Measurements from ENCODE around the gene RUFY1.
"Not testable (repeated sequence)": the region's sequence is repeated elsewhere in the genome, so short reads cannot be mapped to it uniquely, and the experiment has no call there.

DNA sequence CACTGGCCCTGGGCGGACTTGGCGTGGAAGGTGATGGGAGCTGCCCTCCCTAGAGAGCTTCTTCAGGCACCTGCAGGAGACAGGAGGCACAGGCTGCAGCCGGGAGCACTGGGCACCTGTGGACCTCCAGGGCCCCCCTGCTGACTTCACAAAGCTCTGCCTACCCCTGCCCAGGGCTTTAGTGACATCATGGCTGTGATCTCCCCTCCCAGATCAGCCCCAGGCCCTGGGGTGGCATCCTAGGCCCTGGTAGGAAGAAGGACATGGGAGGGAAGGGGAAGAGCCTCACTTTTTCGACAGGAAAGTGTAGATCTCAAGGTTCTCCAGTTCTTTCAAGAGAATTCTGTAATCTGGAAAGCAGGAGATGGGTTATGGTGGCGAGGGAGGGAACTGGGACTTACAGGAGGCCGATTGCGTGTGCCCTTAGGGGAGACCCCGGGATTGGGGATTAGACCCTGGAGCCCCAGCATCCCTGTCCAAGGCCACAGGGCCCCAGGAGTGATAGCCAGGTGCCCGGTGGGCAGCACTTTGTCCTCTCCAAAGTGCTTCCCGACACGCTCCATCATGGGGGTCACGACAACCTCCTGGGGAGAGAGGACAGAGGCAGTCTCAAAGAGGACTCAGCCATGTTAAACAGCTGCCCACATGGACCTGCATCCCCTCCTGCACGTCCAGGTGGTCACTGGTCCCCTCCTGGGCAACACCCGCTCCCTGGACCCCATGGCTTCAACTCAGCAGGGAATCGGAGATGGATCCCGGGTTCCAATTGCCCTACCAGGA lies 93.0 kb downstream of the RUFY1 start:
- TF ChIP-seq, protein P1, sequence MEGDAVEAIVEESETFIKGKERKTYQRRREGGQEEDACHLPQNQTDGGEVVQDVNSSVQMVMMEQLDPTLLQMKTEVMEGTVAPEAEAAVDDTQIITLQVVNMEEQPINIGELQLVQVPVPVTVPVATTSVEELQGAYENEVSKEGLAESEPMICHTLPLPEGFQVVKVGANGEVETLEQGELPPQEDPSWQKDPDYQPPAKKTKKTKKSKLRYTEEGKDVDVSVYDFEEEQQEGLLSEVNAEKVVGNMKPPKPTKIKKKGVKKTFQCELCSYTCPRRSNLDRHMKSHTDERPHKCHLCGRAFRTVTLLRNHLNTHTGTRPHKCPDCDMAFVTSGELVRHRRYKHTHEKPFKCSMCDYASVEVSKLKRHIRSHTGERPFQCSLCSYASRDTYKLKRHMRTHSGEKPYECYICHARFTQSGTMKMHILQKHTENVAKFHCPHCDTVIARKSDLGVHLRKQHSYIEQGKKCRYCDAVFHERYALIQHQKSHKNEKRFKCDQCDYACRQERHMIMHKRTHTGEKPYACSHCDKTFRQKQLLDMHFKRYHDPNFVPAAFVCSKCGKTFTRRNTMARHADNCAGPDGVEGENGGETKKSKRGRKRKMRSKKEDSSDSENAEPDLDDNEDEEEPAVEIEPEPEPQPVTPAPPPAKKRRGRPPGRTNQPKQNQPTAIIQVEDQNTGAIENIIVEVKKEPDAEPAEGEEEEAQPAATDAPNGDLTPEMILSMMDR (IDR thresholded peaks at IDR 0.05): not testable (repeated sequence)
- TF ChIP-seq ELF4 (CRISPR knock-in tag; IDR thresholded peaks at IDR 0.05; ENCODE audit: low read depth); SP1 (CRISPR knock-in tag; conservative IDR thresholded peaks at IDR 0.05); ZNF232 (CRISPR knock-in tag; IDR thresholded peaks at IDR 0.05); SMAD4 (CRISPR knock-in tag; IDR thresholded peaks at IDR 0.05): not testable (repeated sequence)
